ENCODE measurements around the gene DNMT3A.

The DNMT3A gene

GRCh38 chr2:25304826-25305596, 36.7 kb downstream of the DNMT3A start:
- DNase-seq (ENCODE audit: low spot score), result no peak

GRCh38 chr2:25304321-25304720, 37.4 kb downstream of the DNMT3A start:
- DNase-seq (ENCODE audit: low spot score), result no peak

- no peak for DNase-seq (ENCODE audit: low spot score)
Measured at GRCh38 chr2:25303633-25304236, 38.0 kb downstream of the DNMT3A start.

GRCh38 chr2:25302758-25303375, 38.9 kb downstream of the DNMT3A start:
- DNase-seq (ENCODE audit: low spot score), result no peak

- DNase-seq (ENCODE audit: low spot score), result peak; percentile 94
Measured at GRCh38 chr2:25301453-25302352, 40.0 kb downstream of the DNMT3A start.

- DNase-seq (ENCODE audit: low spot score), result no peak
Measured at GRCh38 chr2:25300001-25300400, 41.7 kb downstream of the DNMT3A start.

- no peak for DNase-seq (ENCODE audit: low spot score)
Measured at GRCh38 chr2:25298776-25299431, 42.8 kb downstream of the DNMT3A start.

GRCh38 chr2:25297738-25298137, 44.0 kb downstream of the DNMT3A start:
- DNase-seq (ENCODE audit: low spot score), result no peak

GRCh38 chr2:25295621-25296020, 46.1 kb downstream of the DNMT3A start:
- DNase-seq (ENCODE audit: low spot score), result no peak

- DNase-seq (ENCODE audit: low spot score), result peak; percentile 81
Measured at GRCh38 chr2:25294573-25295462, 46.9 kb downstream of the DNMT3A start.

- no peak for DNase-seq (ENCODE audit: low spot score)
Measured at GRCh38 chr2:25293958-25294562, 47.7 kb downstream of the DNMT3A start.

GRCh38 chr2:25293145-25293544, 48.6 kb downstream of the DNMT3A start:
- DNase-seq (ENCODE audit: low spot score), result no peak

GRCh38 chr2:25292408-25292807, 49.3 kb downstream of the DNMT3A start:
- no peak for DNase-seq (ENCODE audit: low spot score)

GRCh38 chr2:25290811-25291495, 50.8 kb downstream of the DNMT3A start:
- no peak for DNase-seq (ENCODE audit: low spot score)

GRCh38 chr2:25286723-25287483, 54.8 kb downstream of the DNMT3A start:
- no peak for DNase-seq (ENCODE audit: low spot score)

GRCh38 chr2:25286025-25286400, 55.7 kb downstream of the DNMT3A start:
- DNase-seq (ENCODE audit: low spot score), result peak; percentile 75

GRCh38 chr2:25285265-25286024, 56.3 kb downstream of the DNMT3A start:
- no peak for DNase-seq (ENCODE audit: low spot score)

GRCh38 chr2:25284756-25285155, 57.0 kb downstream of the DNMT3A start:
- DNase-seq (ENCODE audit: low spot score), result no peak
